ENCODE measurements around the gene PTGFRN.
A peak's percentile ranks its signal among the peaks of the same experiment; 100 is the strongest.

The PTGFRN gene

GRCh38 chr1:116945421-116945820 is 35.7 kb downstream of the PTGFRN start:
- no peak for DNase-seq

GRCh38 chr1:116945996-116946395 is 36.3 kb downstream of the PTGFRN start:
- DNase-seq = no peak

GRCh38 chr1:116947092-116947860 is 37.6 kb downstream of the PTGFRN start:
- no peak for DNase-seq

- no peak for DNase-seq
These were observed 38.3 kb downstream of the PTGFRN start for GRCh38 chr1:116948046-116948445.

- no peak for DNase-seq
These were observed 38.9 kb downstream of the PTGFRN start for GRCh38 chr1:116948642-116949041.

- no peak for DNase-seq
These were observed 39.7 kb downstream of the PTGFRN start for GRCh38 chr1:116949213-116949985.

- DNase-seq = no peak
These were observed 40.9 kb downstream of the PTGFRN start for GRCh38 chr1:116950517-116951199.

GRCh38 chr1:116951200-116951935 is 41.7 kb downstream of the PTGFRN start:
- peak; percentile 71 for DNase-seq

GRCh38 chr1:116952738-116953275 is 43.1 kb downstream of the PTGFRN start:
- DNase-seq = no peak

- peak; percentile 41 for DNase-seq
These were observed 44.7 kb downstream of the PTGFRN start for GRCh38 chr1:116954440-116954839.

- DNase-seq = no peak
These were observed 46.7 kb downstream of the PTGFRN start for GRCh38 chr1:116956378-116956777.

- no peak for DNase-seq
These were observed 47.9 kb downstream of the PTGFRN start for GRCh38 chr1:116957646-116958045.

- DNase-seq = no peak
These were observed 48.4 kb downstream of the PTGFRN start for GRCh38 chr1:116958110-116958509.

- DNase-seq = no peak
These were observed 49.3 kb downstream of the PTGFRN start for GRCh38 chr1:116958977-116959376.

- DNase-seq = no peak
These were observed 51.9 kb downstream of the PTGFRN start for GRCh38 chr1:116961606-116962005.

GRCh38 chr1:116962987-116963639 is 53.4 kb downstream of the PTGFRN start:
- no peak for DNase-seq

- peak; percentile 50 for DNase-seq
These were observed 57.1 kb downstream of the PTGFRN start for GRCh38 chr1:116966791-116967190.

- DNase-seq = no peak
These were observed 59.0 kb downstream of the PTGFRN start for GRCh38 chr1:116968724-116969123.

- no peak for DNase-seq
These were observed 61.6 kb downstream of the PTGFRN start for GRCh38 chr1:116971258-116971860.

GRCh38 chr1:116971965-116972673 is 62.4 kb downstream of the PTGFRN start:
- DNase-seq = no peak

GRCh38 chr1:116972674-116973030 is 62.9 kb downstream of the PTGFRN start:
- DNase-seq = no peak

All from fibroblast of upper back skin (primary cell).